H1 (cell line): Measurements from ENCODE around the gene ITPR1. TPM values are rescaled to one million over a fixed set of nuclear protein-coding genes. Genes with fewer than 3 reads are reported as not detected.
A peak's percentile ranks its signal among the peaks of the same experiment; 100 is the strongest.

ENCODE experiments used
- CTCF ChIA-PET: fragments of 300-600 bp; sonication (Branson Sonifier 250); formaldehyde crosslinking; loops from one replicate; lab custom pipeline; 2021; ENCODE audit not compliant: partially characterized antibody; lab: Charles Lee
- POLR2A ChIA-PET: fragments of 300-600 bp; sonication (Branson Sonifier 250); formaldehyde crosslinking; loops from one replicate; lab custom pipeline; 2021; ENCODE audit warnings: inconsistent platforms; ENCODE audit not compliant: partially characterized antibody; lab: Charles Lee
- DNase-seq, 2 experiments: peaks; one replicate each; pipeline versions ENCODE4 v3.0.0 to v3.0.0-alpha.2; 2010 to 2022; ENCODE audit warnings: low spot score in 2 of 2, low read depth in 1 of 2, mixed read lengths in 1 of 2
- FAIRE-seq: peaks from 2 replicates; lab custom pipeline; 2011; peaks lifted over from hg19 to GRCh38; lab: Jason Lieb, UNC
- H2AFZ ChIP-seq: 2 replicates; pipeline ENCODE4 v1.8.1; 2012; ENCODE audit warnings: low read length, inconsistent platforms
- H2AK5ac ChIP-seq: 2 replicates; pipeline ENCODE4 v1.6.1; 2013; ENCODE audit warnings: low read depth, low read length
- H2BK120ac ChIP-seq: replicated peaks from 2 replicates; pipeline ENCODE3; 2013; ENCODE audit warnings: low read depth, low read length, inconsistent platforms
- H2BK12ac ChIP-seq: 2 replicates; pipeline ENCODE4 v1.6.1; 2013; ENCODE audit warnings: low read depth, low read length
- H2BK15ac ChIP-seq: 2 replicates; pipeline ENCODE4 v1.6.1; 2013; ENCODE audit warnings: low read length
- H2BK20ac ChIP-seq: 2 replicates; pipeline ENCODE4 v1.6.1; 2013; ENCODE audit warnings: low read length
- H2BK5ac ChIP-seq: 2 replicates; pipeline ENCODE4 v1.6.1; 2013; ENCODE audit warnings: low read depth, low read length
- H3K14ac ChIP-seq: 2 replicates; pipeline ENCODE4 v1.6.1; 2013; ENCODE audit warnings: inconsistent platforms; ENCODE audit not compliant: insufficient read length
- H3K18ac ChIP-seq: 2 replicates; pipeline ENCODE4 v1.6.1; 2013; ENCODE audit warnings: low read length; ENCODE audit errors: extremely low read depth
- H3K23ac ChIP-seq: 2 replicates; pipeline ENCODE4 v1.6.1; 2013; ENCODE audit warnings: inconsistent platforms; ENCODE audit not compliant: insufficient read length
- H3K23me2 ChIP-seq: 2 replicates; pipeline ENCODE4 v1.6.1; 2013; ENCODE audit warnings: low read depth, low read length
- H3K27ac ChIP-seq: 2 replicates; pipeline ENCODE4 v1.6.1; 2011; ENCODE audit warnings: low read depth, low read length, inconsistent platforms
- H3K27me3 ChIP-seq, 4 experiments: replicated peaks in 1 of 4; 1 replicate in 1 of 4; 2 replicates in 3 of 4; pipeline versions ENCODE4 v1.6.1 to v1.8.1; 2011 to 2013; ENCODE audit warnings: low read length in 3 of 4, mild to moderate bottlenecking in 3 of 4, inconsistent platforms in 2 of 4, mixed read lengths in 2 of 4, moderate library complexity in 1 of 4; ENCODE audit not compliant: control insufficient read depth in 3 of 4, insufficient read depth in 3 of 4; ENCODE audit errors: extremely low read depth in 1 of 4
- H3K36me3 ChIP-seq, 4 experiments: 2 replicates each; pipeline versions ENCODE4 v1.6.1 to v1.8.1; 2011 to 2013; ENCODE audit warnings: mild to moderate bottlenecking in 4 of 4, low read length in 3 of 4, moderate library complexity in 2 of 4, control low read depth in 1 of 4, inconsistent platforms in 1 of 4; ENCODE audit not compliant: insufficient read depth in 4 of 4, control insufficient read depth in 2 of 4
- H3K4ac ChIP-seq: replicated peaks from 2 replicates; pipeline ENCODE3; 2013; ENCODE audit warnings: low read length, low read depth, mixed read lengths, inconsistent platforms; ENCODE audit not compliant: insufficient read length
- H3K4me1 ChIP-seq, 4 experiments: replicated peaks in 1 of 4; 1 replicate in 1 of 4; 2 replicates in 3 of 4; pipeline versions ENCODE4 v1.6.1 to v1.8.1; 2011 to 2013; ENCODE audit warnings: low read length in 3 of 4, inconsistent platforms in 2 of 4, mixed read lengths in 1 of 4; ENCODE audit not compliant: insufficient read depth in 4 of 4, control insufficient read depth in 3 of 4
- H3K4me2 ChIP-seq, 2 experiments: 2 replicates each; pipeline versions ENCODE4 v1.6.1 to v1.8.1; 2011 to 2013; ENCODE audit warnings: low read depth in 2 of 2, low read length in 2 of 2, control low read depth in 1 of 2, inconsistent platforms in 1 of 2, mild to moderate bottlenecking in 1 of 2; ENCODE audit not compliant: insufficient read depth in 1 of 2
- H3K4me3 ChIP-seq, 4 experiments: fragments of 200-600, 300-600 bp in 1 of 4; sonication (generic), shearing (Covaris generic), sonication (Bioruptor Twin) in 1 of 4; 2 replicates each; pipeline versions ENCODE4 v1.5.1 to v1.8.1; 2011 to 2016; ENCODE audit warnings: low read length in 4 of 4, low read depth in 3 of 4, control low read depth in 2 of 4, inconsistent platforms in 2 of 4, mild to moderate bottlenecking in 2 of 4, mixed read lengths in 1 of 4, moderate library complexity in 1 of 4; ENCODE audit not compliant: insufficient read depth in 2 of 4; ENCODE audit errors: extremely low read depth in 1 of 4
- H3K56ac ChIP-seq: replicated peaks from 2 replicates; pipeline ENCODE3; 2013; ENCODE audit warnings: low read depth, mild to moderate bottlenecking, mixed read lengths, low read length, inconsistent platforms; ENCODE audit not compliant: insufficient read length
- H3K79me1 ChIP-seq: 2 replicates; pipeline ENCODE4 v1.6.1; 2013; ENCODE audit warnings: low read depth, low read length, control low read depth
- H3K79me2 ChIP-seq, 2 experiments: 2 replicates each; pipeline versions ENCODE4 v1.6.1 to v1.8.1; 2012 to 2013; ENCODE audit warnings: low read length in 2 of 2, mild to moderate bottlenecking in 2 of 2, inconsistent platforms in 1 of 2; ENCODE audit not compliant: insufficient read depth in 2 of 2, control insufficient read depth in 1 of 2
- H3K9ac ChIP-seq, 4 experiments: replicated peaks in 1 of 4; 1 replicate in 1 of 4; 2 replicates in 3 of 4; pipeline versions ENCODE4 v1.6.1 to v1.8.1; 2011 to 2013; ENCODE audit warnings: low read depth in 3 of 4, low read length in 3 of 4, control low read depth in 2 of 4, mild to moderate bottlenecking in 2 of 4, moderate library complexity in 2 of 4, inconsistent platforms in 1 of 4; ENCODE audit errors: extremely low read depth in 1 of 4
- H3K9me3 ChIP-seq, 2 experiments: 2 replicates each; pipeline versions ENCODE4 v1.6.1 to v1.8.1; 2012 to 2013; ENCODE audit warnings: mild to moderate bottlenecking in 2 of 2, moderate library complexity in 2 of 2, control low read depth in 1 of 2, inconsistent platforms in 1 of 2, low read depth in 1 of 2, low read length in 1 of 2, mixed read lengths in 1 of 2; ENCODE audit not compliant: insufficient read depth in 2 of 2
- H4K20me1 ChIP-seq, 2 experiments: replicated peaks in 1 of 2; 2 replicates each; pipeline versions ENCODE3 to v1.8.1; 2011 to 2013; ENCODE audit warnings: inconsistent platforms in 2 of 2, low read length in 2 of 2, mild to moderate bottlenecking in 1 of 2; ENCODE audit not compliant: insufficient read depth in 2 of 2, control insufficient read depth in 1 of 2
- H4K5ac ChIP-seq: 2 replicates; pipeline ENCODE4 v1.6.1; 2013; ENCODE audit warnings: low read length, low read depth, mixed read lengths, inconsistent platforms; ENCODE audit not compliant: insufficient read length
- H4K8ac ChIP-seq: 2 replicates; pipeline ENCODE4 v1.8.0; 2013; ENCODE audit warnings: mild to moderate bottlenecking, moderate library complexity, low read length, inconsistent platforms; ENCODE audit not compliant: insufficient read depth; ENCODE audit errors: extremely low read depth
- H4K91ac ChIP-seq: replicated peaks from 2 replicates; pipeline ENCODE3; 2013; ENCODE audit warnings: low read length, mixed read lengths, inconsistent platforms; ENCODE audit not compliant: insufficient read length
- BRCA1 ChIP-seq: IDR thresholded peaks from 2 replicates; pipeline ENCODE4 v1.6.1; 2012; ENCODE audit warnings: low read depth, low read length, improper control_type of control experiment
- RAD21 ChIP-seq, 2 experiments: IDR thresholded peaks in 1 of 2; conservative IDR thresholded peaks in 1 of 2; 2 replicates each; pipeline ENCODE4 v1.6.1; 2011; ENCODE audit warnings: low read depth in 2 of 2, low read length in 2 of 2, improper control_type of control experiment in 1 of 2, inconsistent platforms in 1 of 2, mild to moderate bottlenecking in 1 of 2, moderate library complexity in 1 of 2
- RXRA ChIP-seq: IDR thresholded peaks from 2 replicates; pipeline ENCODE4 v1.6.1; 2011; ENCODE audit warnings: low read depth, mild to moderate bottlenecking, low read length, moderate library complexity; ENCODE audit not compliant: insufficient read depth
- SIN3A ChIP-seq, 2 experiments: IDR thresholded peaks in 1 of 2; conservative IDR thresholded peaks in 1 of 2; 2 replicates each; pipeline ENCODE4 v1.6.1; 2011 to 2012; ENCODE audit warnings: low read length in 2 of 2, improper control_type of control experiment in 1 of 2, low read depth in 1 of 2, mild to moderate bottlenecking in 1 of 2
- WGBS, 2 experiments: shearing (Covaris generic) in 1 of 2; methylation state at CpG; one replicate each; pipeline versions ENCODE4 v1.1.6 to v1.1.7; 2013 to 2015; ENCODE audit warnings: low lambda C conversion rate in 2 of 2, mixed read lengths in 2 of 2, inconsistent platforms in 1 of 2, low coverage in 1 of 2, missing lambda C conversion rate in 1 of 2; ENCODE audit not compliant: insufficient replicate concordance in 2 of 2, insufficient coverage in 1 of 2, insufficient read length in 1 of 2; ENCODE audit errors: extremely low coverage in 1 of 2, missing lambda C conversion rate in 1 of 2; 5-methylcytosine and 5-hydroxymethylcytosine counted together
- polyA plus RNA-seq, 7 experiments: library from polyadenylated mRNA; depleted of rRNA in 3 of 7; stranded (reverse) in 5 of 7; unstranded in 2 of 7; fragments of >200 nt in 5 of 7; fragments of 200-250 nt in 2 of 7; gene quantifications; 1 replicate in 5 of 7; 2 replicates in 1 of 7; 4 replicates in 1 of 7; pipeline versions ENCODE4 v1.2.1 to v1.2.3, GENCODE V29; 2011 to 2013; ENCODE audit warnings: missing spikeins in 2 of 7, mixed read lengths in 2 of 7
- total RNA-seq: library from RNA; stranded (reverse); fragmentation: NEBNext Ultra II Directional; extraction: Animal tissue kit (Norgen Biotek cat#: 25700); gene quantifications from 2 replicates; pipeline ENCODE4 v1.2.1, GENCODE V29; 2021

Gene ITPR1
- total and polyA plus RNA-seq, 2 of the 8 experiments (the other 6 are each of a cell fraction or from before 2014, with no cell fraction given): 2.5 to 16.3 TPM

DNA sequence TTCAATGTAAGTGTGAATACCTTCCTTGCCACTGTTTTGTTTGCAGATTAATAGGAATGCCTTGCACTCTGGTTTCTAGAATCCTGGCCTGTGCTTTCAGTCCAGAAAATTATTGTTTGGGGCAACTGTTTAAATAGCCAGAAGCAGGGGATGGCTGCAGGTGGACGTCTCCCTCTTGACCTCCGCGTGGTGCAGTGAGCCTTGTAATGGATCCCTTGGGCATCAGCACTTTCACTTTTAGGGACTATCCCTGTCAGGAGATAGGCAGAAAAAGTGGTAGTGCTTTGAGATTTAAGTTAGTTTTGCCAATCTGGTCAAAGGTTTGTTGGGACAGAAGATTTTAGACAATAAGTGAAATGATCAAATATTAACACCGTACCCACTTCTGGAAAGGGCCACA, 307.4 kb downstream of the ITPR1 start:
- Histone ChIP-seq H3K56ac (no peak overlapping the region), H3K4me1 (no peaks in the 10 kb centered on the region), H3K4ac (no peak overlapping the region), H2BK20ac (no peak overlapping the region), H3K79me2 (no peaks in the 10 kb centered on the region), H3K4me2 (no peak overlapping the region), H3K23ac (no peak overlapping the region), H4K91ac (no peak overlapping the region), H2AK5ac (no peak overlapping the region), H4K8ac (no peak overlapping the region), H4K5ac (no peak overlapping the region), H3K18ac (no peak overlapping the region), H3K14ac (no peak overlapping the region), H2AFZ (no peak overlapping the region), H3K23me2 (no peaks in the 10 kb centered on the region; the same call in 1 of the 2 replicates), H3K79me1 (no peaks in the 10 kb centered on the region), H3K36me3 (peaks cover 0 to 14% (median 0%) of the 10 kb centered on the region in 4 experiments; a peak in 1 of 8 replicates), H4K20me1 (no peaks in the 10 kb centered on the region), H2BK12ac (no peak overlapping the region), H3K9ac (no peak overlapping the region), H3K27me3 (no peaks in the 10 kb centered on the region), H3K27ac (no peak overlapping the region), H2BK5ac (no peak overlapping the region), H2BK15ac (no peak overlapping the region), H2BK120ac (no peak overlapping the region), H3K9me3 (peaks cover 20 to 22% of the 10 kb centered on the region in 2 experiments), H3K4me3 (no peak overlapping the region)
- 95% methylated on average over 4 of the region's 4 CpGs; no CpG with 5 or more reads in 1 of the 2 experiments for WGBS, 2 experiments
- peak; percentile 5 to 19; a peak in 2 of 4 replicates for TF ChIP-seq RAD21 (IDR thresholded peaks at IDR 0.05 in 1 of 2, conservative IDR thresholded peaks at IDR 0.05 in 1 of 2; ENCODE audit: low read depth in 2 of 2, low read length in 2 of 2)
- no peak for TF ChIP-seq RXRA
- TF ChIP-seq SIN3A (conservative IDR thresholded peaks at IDR 0.05 in 1 of 2, IDR thresholded peaks at IDR 0.05 in 1 of 2; ENCODE audit: low read depth in 1 of 2, low read length in 2 of 2): no peak
- TF ChIP-seq BRCA1: no peak
- DNase-seq (no peak), FAIRE-seq (no peak)
- ChIA-PET POLR2A (no interaction called here), CTCF (no interaction called here)
